CD4-positive, alpha-beta T cell treated with Interleukin-15 for 1 hour (primary cell): ENCODE data around the gene SVIL.
"Not testable (repeated sequence)": the region's sequence is repeated elsewhere in the genome, so short reads cannot be mapped to it uniquely, and the experiment has no call there.

Experiments used
- DNase-seq: peaks from one replicate; pipeline ENCODE4 v3.0.0-alpha.2; 2020

Gene SVIL

DNA sequence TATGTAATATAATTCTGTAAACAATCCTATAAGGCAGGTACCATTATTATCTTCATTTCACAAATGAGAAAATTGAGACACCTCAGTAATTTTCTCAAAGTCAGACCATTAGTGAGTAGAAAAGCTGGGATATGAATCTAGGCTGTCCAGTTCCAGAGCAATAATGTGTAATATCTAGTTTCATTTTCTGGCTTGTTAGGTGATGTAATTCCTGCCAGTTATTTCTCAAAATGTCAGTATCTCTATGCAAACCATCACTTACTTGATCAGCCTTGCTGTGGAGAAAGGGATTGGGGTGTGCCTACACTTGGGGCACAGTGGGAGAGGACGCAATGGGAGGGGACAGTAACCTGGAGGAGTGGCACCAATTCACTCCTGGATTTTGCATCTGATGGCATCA lies 188.4 kb downstream of the SVIL start:
- DNase-seq: no peak

DNA sequence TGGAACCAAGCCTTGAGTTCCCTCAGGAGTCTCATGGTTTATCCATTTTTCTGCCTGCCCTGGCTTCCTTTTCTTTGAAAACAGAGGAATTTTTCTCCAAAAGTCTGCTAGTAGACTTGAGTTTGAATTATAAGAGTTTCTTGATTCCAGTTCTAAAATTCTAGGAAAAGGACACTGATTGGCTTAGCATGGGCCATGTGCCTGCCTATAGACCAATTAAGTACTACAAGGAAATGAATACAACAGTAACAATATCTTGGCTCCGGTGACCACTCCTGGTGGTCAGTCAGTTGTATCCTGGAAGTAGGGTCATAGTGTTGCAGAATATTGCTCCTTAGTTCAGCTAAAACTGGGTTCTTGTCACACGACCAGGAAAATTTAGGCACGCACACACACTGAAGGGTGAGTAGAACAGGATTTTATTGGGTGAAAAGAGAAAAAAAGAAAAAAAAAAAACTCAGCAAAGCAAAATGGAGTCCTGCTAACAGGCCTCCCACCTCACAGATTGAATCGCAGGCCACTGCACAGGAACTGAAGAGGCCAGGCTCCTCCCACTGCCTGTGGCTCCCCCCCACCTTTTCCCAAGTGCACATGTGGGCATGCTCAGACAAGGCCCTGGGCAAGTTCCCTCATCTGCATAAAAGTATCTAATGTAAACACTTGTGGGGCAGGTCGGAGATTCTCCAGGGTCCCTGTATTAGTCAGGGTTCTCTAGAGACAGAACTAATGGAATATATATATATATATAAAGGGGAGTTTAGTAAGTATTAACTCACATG lies 190.8 kb downstream of the SVIL start:
- DNase-seq: no peak

- DNase-seq: no peak
Observed at GRCh38 chr10:29440981-29441380, 193.8 kb downstream of the SVIL start.

- not testable (repeated sequence) for DNase-seq
Observed at GRCh38 chr10:29439005-29439404, 195.8 kb downstream of the SVIL start.

GRCh38 chr10:29438271-29438670 lies 196.5 kb downstream of the SVIL start:
- no peak for DNase-seq

DNA sequence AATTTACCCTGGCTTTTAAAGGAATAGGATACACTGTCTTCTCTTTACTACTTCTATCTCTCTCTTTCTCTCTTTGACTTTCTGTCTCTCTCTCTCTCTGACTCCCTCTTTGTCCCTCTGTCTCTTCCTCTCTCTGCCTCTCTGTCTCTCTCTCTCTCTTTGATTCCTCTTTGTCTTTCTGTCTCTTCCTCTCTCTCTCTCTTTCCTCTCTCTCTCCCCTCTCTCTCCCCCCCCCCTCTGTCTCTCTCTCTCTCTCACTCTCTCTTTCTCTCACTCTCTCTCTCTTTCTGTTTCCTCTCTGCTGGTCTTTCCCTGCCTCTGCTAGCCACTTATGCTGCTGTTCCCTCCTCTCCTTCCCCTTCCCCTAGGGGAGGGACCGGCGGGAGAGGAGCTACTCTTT lies 196.9 kb downstream of the SVIL start:
- no peak for DNase-seq

DNA sequence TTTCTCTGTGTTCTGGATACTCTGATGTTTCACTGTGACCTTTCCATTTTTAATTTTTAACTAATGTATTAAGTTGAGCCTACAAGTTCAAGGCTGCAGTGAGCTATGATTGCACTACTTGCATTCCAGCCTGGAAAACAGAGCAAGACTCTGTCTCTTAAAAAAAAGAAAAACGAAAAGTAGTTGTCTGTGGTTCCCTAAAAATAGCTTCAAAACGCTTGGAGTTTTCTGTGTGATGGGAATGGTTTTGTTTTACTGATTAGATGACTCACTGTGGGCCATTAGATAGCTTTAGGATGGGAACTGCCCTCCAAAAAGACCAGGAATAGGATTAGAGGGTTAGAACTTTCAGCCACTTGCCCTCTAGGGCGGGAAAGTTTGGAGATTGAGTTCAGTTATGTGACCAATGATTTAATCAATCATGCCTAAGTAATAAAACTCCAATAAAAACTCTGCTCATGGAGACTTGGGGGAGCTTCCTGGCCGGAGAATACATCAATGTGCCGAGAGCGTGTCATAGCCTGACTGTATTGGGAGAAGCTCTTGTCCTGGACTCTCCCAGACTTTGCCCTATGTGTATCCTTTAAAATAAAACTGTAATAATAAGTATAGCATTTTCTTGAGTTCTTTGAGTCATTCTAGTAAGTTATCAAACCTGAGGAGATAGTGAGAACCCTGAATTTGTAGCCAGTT lies 198.8 kb downstream of the SVIL start:
- DNase-seq: no peak

- no peak for DNase-seq
Observed at GRCh38 chr10:29434111-29434510, 200.7 kb downstream of the SVIL start.

- no peak for DNase-seq
Observed at GRCh38 chr10:29431711-29432110, 203.1 kb downstream of the SVIL start.

GRCh38 chr10:29430101-29430500 lies 204.7 kb downstream of the SVIL start:
- no peak for DNase-seq

- DNase-seq: no peak
Observed at GRCh38 chr10:29428486-29428885, 206.3 kb downstream of the SVIL start.

- no peak for DNase-seq
Observed at GRCh38 chr10:29427667-29428066, 207.1 kb downstream of the SVIL start.

GRCh38 chr10:29426420-29426819 lies 208.4 kb downstream of the SVIL start:
- no peak for DNase-seq

GRCh38 chr10:29424017-29424416 lies 210.8 kb downstream of the SVIL start:
- no peak for DNase-seq

GRCh38 chr10:29420744-29421143 lies 214.0 kb downstream of the SVIL start:
- DNase-seq: no peak

DNA sequence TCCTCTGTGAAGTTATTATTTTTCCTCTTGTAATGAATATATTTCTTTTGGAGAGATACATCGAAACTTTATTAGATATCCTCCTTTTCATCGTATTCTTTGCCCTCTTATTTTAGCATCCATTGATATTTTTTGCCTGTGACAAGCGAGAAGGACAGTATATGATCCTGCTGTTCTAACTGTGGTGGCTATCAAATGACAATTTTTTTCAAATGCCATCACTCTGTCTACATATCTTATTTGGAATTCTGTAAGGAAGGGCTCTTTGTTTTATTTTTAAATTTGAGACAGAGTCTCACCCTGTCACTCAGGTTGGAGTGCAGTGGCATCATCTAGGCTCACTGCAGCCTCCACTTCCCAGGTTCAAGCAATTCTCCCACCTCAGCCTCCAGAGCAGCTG lies 217.4 kb downstream of the SVIL start:
- no peak for DNase-seq

DNA sequence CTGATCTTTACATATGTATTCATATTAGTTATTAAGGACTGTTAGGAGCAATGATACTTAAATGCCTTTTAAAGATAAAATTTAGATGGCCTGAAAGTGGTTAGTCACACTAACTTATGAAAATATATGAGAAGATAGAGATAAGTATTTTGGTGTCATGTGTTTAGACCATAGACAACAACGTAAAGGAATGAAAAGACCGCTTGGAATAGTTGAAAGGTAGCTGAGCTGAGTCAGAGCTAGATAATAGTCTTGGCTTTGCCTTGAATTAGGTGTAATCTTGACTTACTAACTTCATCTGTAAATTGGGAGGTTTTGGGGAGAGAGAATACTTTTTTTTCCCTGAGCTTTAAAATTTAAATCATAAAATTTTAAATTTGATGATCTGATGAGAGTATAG lies 218.9 kb downstream of the SVIL start:
- no peak for DNase-seq

- DNase-seq: no peak
Observed at GRCh38 chr10:29414501-29414900, 220.3 kb downstream of the SVIL start.

- DNase-seq: no peak
Observed at GRCh38 chr10:29412485-29412884, 222.3 kb downstream of the SVIL start.

- no peak for DNase-seq
Observed at GRCh38 chr10:29411666-29412315, 223.0 kb downstream of the SVIL start.

DNA sequence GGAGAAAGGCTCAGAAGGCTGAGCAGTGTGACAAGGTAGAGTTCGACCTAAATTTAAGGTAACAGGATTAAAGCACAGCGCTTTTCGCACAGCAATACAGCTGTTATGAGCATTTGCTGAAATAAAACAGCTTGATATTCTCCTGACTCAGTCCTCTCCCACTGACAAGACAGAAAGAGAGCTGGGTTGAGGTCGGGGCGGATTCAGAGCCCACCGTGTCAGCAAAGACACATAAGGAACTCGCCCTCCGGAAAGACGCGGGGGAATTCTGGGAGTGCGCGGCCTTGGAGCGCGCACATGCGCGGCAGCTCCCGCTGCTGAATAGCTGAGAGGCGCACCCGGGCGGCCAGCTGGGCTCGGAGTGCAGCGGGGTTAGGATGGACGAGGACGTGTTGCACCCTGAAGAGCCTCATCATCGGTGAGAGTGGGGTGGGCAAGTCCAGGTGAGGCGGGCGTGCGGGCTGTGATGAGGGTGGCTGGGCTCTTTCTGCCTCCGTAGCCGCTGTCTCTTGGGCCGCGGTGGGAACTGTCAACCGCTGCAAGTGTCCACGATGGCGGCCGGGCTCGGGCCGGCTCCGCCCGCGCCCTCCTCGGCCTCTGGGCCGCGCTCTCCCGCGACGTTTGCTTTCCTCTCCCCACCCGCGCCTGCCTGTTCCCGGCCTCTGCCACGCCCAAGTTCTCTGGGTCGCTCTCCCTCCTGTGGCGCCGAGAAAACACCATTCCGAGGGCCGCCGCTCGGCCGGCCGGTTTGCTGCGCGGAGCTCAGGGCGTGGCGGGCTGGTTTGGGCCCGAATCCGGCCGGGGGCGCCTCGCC lies 225.3 kb downstream of the SVIL start:
- peak; percentile 32 for DNase-seq

GRCh38 chr10:29408847-29409240 lies 225.9 kb downstream of the SVIL start:
- no peak for DNase-seq
